Measurements from ENCODE around the gene OPN1LW.
"Not testable (repeated sequence)": the region's sequence is repeated elsewhere in the genome, so short reads cannot be mapped to it uniquely, and the experiment has no call there.

Gene OPN1LW

GRCh38 chrX:154144010-154144409, at the start of gene OPN1LW:
OPN1LW (plus strand) TSS chrX:154144243; CDS start chrX:154144284, 41 bp downstream.
- not testable (repeated sequence) for DNase-seq

- DNase-seq = no peak
These were observed 49.2 kb upstream of the OPN1LW start for GRCh38 chrX:154094833-154095232.

- DNase-seq = peak; percentile 53
These were observed 47.7 kb upstream of the OPN1LW start for GRCh38 chrX:154096140-154097002.

- DNase-seq = peak; percentile 78
These were observed 46.9 kb upstream of the OPN1LW start for GRCh38 chrX:154097003-154097588.

GRCh38 chrX:154097589-154098541, 46.2 kb upstream of the OPN1LW start, which contains the start of gene MECP2:
MECP2 (minus strand) TSS chrX:154097717.
- peak; percentile 99 for DNase-seq

GRCh38 chrX:154098551-154098950, 45.5 kb upstream of the OPN1LW start:
- no peak for DNase-seq

GRCh38 chrX:154113729-154114128, 30.3 kb upstream of the OPN1LW start:
- DNase-seq = no peak

- DNase-seq = no peak
These were observed 29.4 kb upstream of the OPN1LW start for GRCh38 chrX:154114652-154115051.

- DNase-seq = no peak
These were observed 29.0 kb upstream of the OPN1LW start for GRCh38 chrX:154115071-154115470.

- DNase-seq = no peak
These were observed 28.3 kb upstream of the OPN1LW start for GRCh38 chrX:154115750-154116149.

- no peak for DNase-seq
These were observed 27.4 kb upstream of the OPN1LW start for GRCh38 chrX:154116426-154117211.

- no peak for DNase-seq
These were observed 26.5 kb upstream of the OPN1LW start for GRCh38 chrX:154117566-154117965.

GRCh38 chrX:154120567-154120966, 23.5 kb upstream of the OPN1LW start:
- DNase-seq = no peak

- DNase-seq = no peak
These were observed 22.8 kb upstream of the OPN1LW start for GRCh38 chrX:154121207-154121606.

- no peak for DNase-seq
These were observed 22.1 kb upstream of the OPN1LW start for GRCh38 chrX:154121961-154122360.

GRCh38 chrX:154123241-154124219, 20.5 kb upstream of the OPN1LW start:
- no peak for DNase-seq

GRCh38 chrX:154125391-154126040, 18.5 kb upstream of the OPN1LW start:
- no peak for DNase-seq

- DNase-seq = no peak
These were observed 17.9 kb upstream of the OPN1LW start for GRCh38 chrX:154126101-154126500.

- no peak for DNase-seq
These were observed 12.1 kb upstream of the OPN1LW start for GRCh38 chrX:154131955-154132354.

GRCh38 chrX:154132366-154132765, 11.7 kb upstream of the OPN1LW start:
- no peak for DNase-seq

Measured in NCI-H1105 (cell line).